Stimulated activated CD8-positive, alpha-beta memory T cell treated with anti-CD3 and anti-CD28 coated beads, Interleukin-4, amount 100 ng/mL, for 1 hour (primary cell): ENCODE measurements around the gene NOP14.

ENCODE experiments used
- DNase-seq, 2 donors: peaks; one replicate each; pipeline ENCODE4 v3.0.0-alpha.2; 2020; ENCODE audit warnings: low read depth in 2 of 2, low spot score in 1 of 2

Gene NOP14

GRCh38 chr4:2915789-2916188, 47.4 kb downstream of the NOP14 start:
- DNase-seq: no peak

GRCh38 chr4:2914256-2915126, 48.7 kb downstream of the NOP14 start:
- DNase-seq: no peak

GRCh38 chr4:2913168-2913567, 50.0 kb downstream of the NOP14 start:
- no peak for DNase-seq

GRCh38 chr4:2911868-2912267, 51.3 kb downstream of the NOP14 start:
- no peak for DNase-seq

- DNase-seq: no peak
Observed at GRCh38 chr4:2910409-2910808, 52.8 kb downstream of the NOP14 start.

DNA sequence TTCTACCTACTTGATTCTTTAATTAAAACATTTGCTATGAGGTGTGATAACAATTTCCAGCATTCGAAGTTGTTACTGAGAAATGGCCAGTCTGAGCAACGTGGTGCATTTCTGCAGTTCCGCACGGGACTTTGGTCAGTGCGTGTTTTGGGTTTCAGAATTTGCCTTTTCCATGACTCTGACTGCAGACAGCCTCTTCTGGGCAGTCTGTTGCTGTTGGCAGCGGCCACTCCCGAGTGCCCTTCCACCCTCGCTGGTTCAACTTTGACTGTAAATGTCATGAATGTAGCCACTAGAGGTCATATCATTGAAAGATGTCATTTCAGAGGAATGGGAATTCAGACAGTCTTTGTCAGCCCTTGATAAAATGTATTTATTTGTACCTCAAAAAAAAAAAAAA, 53.6 kb downstream of the NOP14 start:
- DNase-seq: no peak

DNA sequence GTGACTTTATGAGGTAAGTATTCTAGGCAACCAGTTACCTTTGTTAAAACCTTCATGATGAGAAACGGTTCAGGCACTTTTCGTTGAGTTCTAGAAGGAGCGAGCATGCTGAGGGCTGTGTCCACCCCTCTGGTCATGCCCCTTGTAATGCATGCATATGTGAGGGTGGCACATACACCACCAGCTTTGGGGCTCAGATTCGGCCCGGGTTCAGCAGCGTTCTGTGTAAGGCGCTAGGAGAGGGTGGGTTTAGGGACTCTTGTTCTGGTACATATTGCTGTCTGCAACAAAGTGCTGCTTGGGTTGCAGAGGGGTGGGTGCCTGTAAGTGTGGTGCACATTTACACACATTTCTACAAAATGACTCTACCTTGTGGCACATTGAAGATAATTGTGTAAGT, 54.5 kb downstream of the NOP14 start:
- DNase-seq: no peak

GRCh38 chr4:2907706-2908293, 55.4 kb downstream of the NOP14 start:
- DNase-seq: no peak

GRCh38 chr4:2907226-2907625, 56.0 kb downstream of the NOP14 start:
- DNase-seq: no peak

GRCh38 chr4:2906218-2906617, 57.0 kb downstream of the NOP14 start:
- DNase-seq: no peak

- no peak for DNase-seq
Observed at GRCh38 chr4:2905544-2905943, 57.7 kb downstream of the NOP14 start.

DNA sequence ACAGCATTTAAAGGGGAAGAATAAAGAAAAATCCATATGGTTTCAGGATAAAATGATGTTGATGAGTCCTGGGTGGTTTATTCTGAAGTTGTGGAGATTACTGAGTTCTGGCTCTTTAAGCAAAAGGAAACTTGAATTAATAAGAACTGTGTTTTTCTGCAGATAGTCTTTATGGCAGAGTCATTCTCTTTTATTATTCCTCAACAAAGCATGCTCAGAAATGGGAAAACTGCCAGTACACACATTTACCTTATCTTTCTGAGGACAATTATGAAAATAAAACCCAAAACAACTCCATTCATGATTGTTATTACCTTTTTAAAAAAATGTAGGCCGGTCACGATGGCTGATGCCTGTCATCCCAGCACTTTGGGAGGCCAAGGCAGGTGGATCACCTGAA, 61.1 kb downstream of the NOP14 start:
- DNase-seq: no peak

GRCh38 chr4:2901186-2901585, 62.0 kb downstream of the NOP14 start:
- DNase-seq: no peak

DNA sequence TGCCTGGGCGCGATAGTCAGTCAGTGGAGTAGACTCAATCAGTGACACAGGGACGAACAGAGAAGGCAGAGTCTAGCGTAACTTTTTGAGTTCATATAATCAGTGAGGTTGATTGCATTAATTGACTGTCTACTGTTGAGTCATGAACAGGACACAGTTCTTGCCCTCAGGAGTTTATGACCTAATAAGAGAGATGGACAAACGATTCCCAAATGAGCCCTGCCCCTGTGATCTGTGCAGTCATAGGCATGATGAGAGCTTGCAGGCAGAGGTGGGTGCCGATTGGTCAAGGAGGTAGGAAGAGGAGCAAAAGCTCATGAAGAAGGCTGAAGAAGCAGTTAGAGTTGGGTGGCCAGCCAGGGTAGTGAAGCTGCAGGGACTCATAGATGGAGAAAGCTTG, 62.5 kb downstream of the NOP14 start:
- DNase-seq: no peak

DNA sequence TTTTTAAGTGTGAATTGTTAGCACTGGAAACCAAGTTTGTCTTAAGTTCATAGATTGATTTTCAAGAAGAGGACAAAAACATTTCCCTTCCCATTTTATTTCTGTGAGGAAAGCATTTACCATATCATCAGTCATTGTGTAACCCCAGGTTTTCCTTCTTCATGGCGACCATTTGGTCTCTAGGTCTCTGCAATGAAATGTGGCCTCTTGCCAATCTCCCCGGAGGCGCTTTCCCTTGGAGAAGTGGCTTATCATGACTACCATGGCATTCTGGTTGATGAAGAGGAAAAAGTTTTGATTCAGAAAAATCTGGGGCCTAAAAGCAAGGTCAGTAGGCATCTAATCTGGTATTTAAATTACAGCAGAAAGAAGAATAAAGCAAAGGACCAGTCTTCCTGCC, 65.2 kb downstream of the NOP14 start:
- no peak for DNase-seq

DNA sequence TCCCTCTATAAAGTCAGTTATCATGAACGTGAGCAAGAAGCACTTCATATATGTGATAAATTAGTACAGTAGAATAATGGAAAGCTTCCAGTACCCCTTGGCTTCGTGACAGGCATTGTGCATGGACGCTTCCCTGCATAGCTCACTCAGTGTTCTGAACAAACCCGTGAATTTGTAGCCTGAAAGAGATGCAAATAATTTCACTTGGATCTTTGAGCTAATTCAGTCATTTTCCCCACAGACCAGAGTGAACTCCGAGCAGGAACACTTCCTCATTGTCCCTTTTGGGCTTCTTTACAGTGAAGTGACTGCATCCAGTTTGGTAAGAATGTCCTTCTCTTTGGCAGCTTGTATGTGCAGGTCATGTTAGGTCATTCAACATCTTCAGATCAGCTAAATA, 69.4 kb downstream of the NOP14 start:
- DNase-seq: no peak

DNA sequence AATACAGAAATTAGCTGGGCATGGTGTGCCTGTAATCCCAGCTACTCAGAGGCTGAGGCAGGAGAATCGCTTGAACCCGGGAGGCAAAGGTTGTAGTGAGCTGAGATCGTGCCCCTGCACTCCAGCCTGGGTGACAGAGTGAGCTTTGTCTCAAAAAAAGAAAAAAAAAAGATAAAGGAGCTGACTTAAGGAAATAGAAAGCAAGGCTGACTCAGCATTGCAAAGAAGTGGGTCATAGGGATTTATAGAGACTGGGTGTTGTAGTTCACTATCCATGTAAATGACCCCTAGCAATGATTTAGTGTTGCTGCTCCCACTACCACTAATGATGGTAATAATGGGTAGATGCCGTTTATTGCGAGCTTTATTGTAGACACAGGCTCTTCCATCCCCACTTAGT, 71.9 kb downstream of the NOP14 start:
- DNase-seq: no peak

DNA sequence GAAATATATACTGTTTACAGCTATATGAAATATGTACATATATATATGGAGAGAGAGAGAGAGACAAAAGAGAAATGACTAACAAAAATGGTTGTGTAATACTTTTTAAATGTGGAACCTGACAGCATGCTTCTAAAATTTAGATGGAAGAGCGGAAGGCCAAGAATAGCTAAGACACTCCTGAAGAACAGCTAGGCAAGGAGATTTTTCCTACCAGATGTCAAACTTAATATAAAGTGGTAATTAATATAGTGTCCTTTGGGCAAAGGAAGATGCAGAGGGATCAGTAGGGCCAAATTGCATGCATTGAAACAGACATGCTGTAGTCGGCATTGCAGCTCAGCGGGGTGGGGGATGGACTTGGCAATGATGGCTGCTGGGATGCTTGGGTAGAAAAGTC, 74.3 kb downstream of the NOP14 start:
- no peak for DNase-seq
